GM10847 (cell line): Measurements from ENCODE around the gene PCA3.

Source experiments
- POLR2A ChIP-seq: IDR thresholded peaks from 2 replicates; pipeline ENCODE4 v1.6.1; 2011; ENCODE audit not compliant: insufficient read length; ENCODE audit errors: extremely low read depth

Gene PCA3

GRCh38 chr9:76738402-76738801 lies 25.8 kb upstream of the PCA3 start:
- TF ChIP-seq POLR2A, result no peak

GRCh38 chr9:76741524-76741923 lies 22.7 kb upstream of the PCA3 start:
- no peak for TF ChIP-seq POLR2A

GRCh38 chr9:76743931-76744330 lies 20.3 kb upstream of the PCA3 start:
- TF ChIP-seq POLR2A, result no peak

- no peak for TF ChIP-seq POLR2A
These were observed 19.9 kb upstream of the PCA3 start for GRCh38 chr9:76744336-76744735.

- no peak for TF ChIP-seq POLR2A
These were observed 13.2 kb upstream of the PCA3 start for GRCh38 chr9:76751001-76751400.

GRCh38 chr9:76756268-76756640 lies 8.0 kb upstream of the PCA3 start:
- no peak for TF ChIP-seq POLR2A

- TF ChIP-seq POLR2A, result no peak
These were observed 7.1 kb upstream of the PCA3 start for GRCh38 chr9:76756941-76757673.

GRCh38 chr9:76758476-76758875 lies 5.8 kb upstream of the PCA3 start:
- no peak for TF ChIP-seq POLR2A

- no peak for TF ChIP-seq POLR2A
These were observed 4.5 kb upstream of the PCA3 start for GRCh38 chr9:76759732-76760131.

- no peak for TF ChIP-seq POLR2A
These were observed 2.8 kb upstream of the PCA3 start for GRCh38 chr9:76761448-76761847.

GRCh38 chr9:76766126-76766525 lies 1.9 kb downstream of the PCA3 start:
- no peak for TF ChIP-seq POLR2A

GRCh38 chr9:76772686-76773445 lies 8.6 kb downstream of the PCA3 start:
- TF ChIP-seq POLR2A, result no peak

GRCh38 chr9:76784881-76785280 lies 20.6 kb downstream of the PCA3 start:
- TF ChIP-seq POLR2A, result no peak

- no peak for TF ChIP-seq POLR2A
These were observed 21.3 kb downstream of the PCA3 start for GRCh38 chr9:76785501-76785900.

- no peak for TF ChIP-seq POLR2A
These were observed 23.4 kb downstream of the PCA3 start for GRCh38 chr9:76787677-76788076.

- no peak for TF ChIP-seq POLR2A
These were observed 25.6 kb downstream of the PCA3 start for GRCh38 chr9:76789840-76790239.
